ENCODE results near the gene MIPEP. TPM values are rescaled to one million over a fixed set of nuclear protein-coding genes. Genes with fewer than 3 reads are reported as not detected.

The MIPEP gene
- total and polyA plus RNA-seq, 2 donors (not counting 1 experiment from before 2014, with no cell fraction given): 90.0 to 92.5 TPM

- H3K9me3 ChIP-seq (ENCODE audit: control insufficient read depth, insufficient read depth, low read depth, low read length): no peaks in the 10 kb centered on the region
- no peak for DNase-seq (ENCODE audit: low read depth in 2 of 2)
- H3K27me3 ChIP-seq (ENCODE audit: control insufficient read depth, insufficient read depth, low read length): no peaks in the 10 kb centered on the region
Measured at GRCh38 chr13:23710366-23710765, 178.8 kb downstream of the MIPEP start.

DNA sequence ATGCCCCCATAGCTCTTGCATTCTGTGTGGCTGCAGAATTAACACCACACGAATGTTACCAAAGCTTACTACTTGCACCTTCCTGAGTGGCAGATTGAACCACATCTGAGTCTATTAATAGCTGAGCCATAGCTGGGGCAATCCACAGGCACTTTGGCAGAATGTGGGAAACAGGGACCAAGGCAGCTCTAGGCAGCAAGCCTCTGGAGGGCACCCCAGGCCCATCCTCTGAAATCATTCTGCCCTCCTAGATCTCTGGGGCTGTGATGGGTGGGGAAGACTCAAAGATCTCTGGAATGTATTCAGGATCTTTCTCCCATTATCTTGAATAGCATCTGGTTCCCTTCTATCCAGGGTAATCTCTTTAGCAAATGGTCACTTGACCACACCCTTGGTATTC lies 179.7 kb downstream of the MIPEP start:
- H3K9me3 ChIP-seq (ENCODE audit: control insufficient read depth, insufficient read depth, low read depth, low read length): no peaks in the 10 kb centered on the region
- H3K27ac ChIP-seq (ENCODE audit: insufficient read depth, low read length): no peak overlapping the region
- H3K4me2 ChIP-seq (ENCODE audit: extremely low read depth, insufficient read depth, low read length): no peak overlapping the region
- no peaks in the 10 kb centered on the region for H3K27me3 ChIP-seq (ENCODE audit: control insufficient read depth, insufficient read depth, low read length)
- no peaks in the 10 kb centered on the region for H4K20me1 ChIP-seq (ENCODE audit: control insufficient read depth, extremely low read depth, insufficient read depth, low read length)
- no peak overlapping the region for H3K4me3 ChIP-seq (replicated peaks in 1 of 4; ENCODE audit: control extremely low read depth in 1 of 4, insufficient read depth in 1 of 4, low read depth in 3 of 4, low read length in 4 of 4)
- H3K79me2 ChIP-seq (ENCODE audit: control insufficient read depth, insufficient read depth, low read length): no peaks in the 10 kb centered on the region
- no peak for TF ChIP-seq EZH2 (IDR thresholded peaks at IDR 0.05; ENCODE audit: low read length, missing control alignments)
- TF ChIP-seq, protein P1, sequence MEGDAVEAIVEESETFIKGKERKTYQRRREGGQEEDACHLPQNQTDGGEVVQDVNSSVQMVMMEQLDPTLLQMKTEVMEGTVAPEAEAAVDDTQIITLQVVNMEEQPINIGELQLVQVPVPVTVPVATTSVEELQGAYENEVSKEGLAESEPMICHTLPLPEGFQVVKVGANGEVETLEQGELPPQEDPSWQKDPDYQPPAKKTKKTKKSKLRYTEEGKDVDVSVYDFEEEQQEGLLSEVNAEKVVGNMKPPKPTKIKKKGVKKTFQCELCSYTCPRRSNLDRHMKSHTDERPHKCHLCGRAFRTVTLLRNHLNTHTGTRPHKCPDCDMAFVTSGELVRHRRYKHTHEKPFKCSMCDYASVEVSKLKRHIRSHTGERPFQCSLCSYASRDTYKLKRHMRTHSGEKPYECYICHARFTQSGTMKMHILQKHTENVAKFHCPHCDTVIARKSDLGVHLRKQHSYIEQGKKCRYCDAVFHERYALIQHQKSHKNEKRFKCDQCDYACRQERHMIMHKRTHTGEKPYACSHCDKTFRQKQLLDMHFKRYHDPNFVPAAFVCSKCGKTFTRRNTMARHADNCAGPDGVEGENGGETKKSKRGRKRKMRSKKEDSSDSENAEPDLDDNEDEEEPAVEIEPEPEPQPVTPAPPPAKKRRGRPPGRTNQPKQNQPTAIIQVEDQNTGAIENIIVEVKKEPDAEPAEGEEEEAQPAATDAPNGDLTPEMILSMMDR (conservative IDR thresholded peaks at IDR 0.05 in 1 of 2, IDR thresholded peaks at IDR 0.05 in 1 of 2; ENCODE audit: low read depth in 1 of 2, low read length in 2 of 2): peak in 1 of 2 donors; percentile 39
- no peak for DNase-seq (ENCODE audit: low read depth in 2 of 2)
- no peak overlapping the region for H3K9ac ChIP-seq (ENCODE audit: insufficient read depth, low read length)
- H3K4me1 ChIP-seq (ENCODE audit: control insufficient read depth, extremely low read depth, insufficient read depth, low read length): peaks cover 4% of the 10 kb centered on the region
- H3K36me3 ChIP-seq (ENCODE audit: control insufficient read depth, insufficient read depth, low read length): no peaks in the 10 kb centered on the region
- H2AFZ ChIP-seq (ENCODE audit: low read length): no peak overlapping the region

More at GRCh38 chr13:23710366-23710765, 178.8 kb downstream of the MIPEP start:
- H3K79me2 ChIP-seq (ENCODE audit: control insufficient read depth, insufficient read depth, low read length): no peaks in the 10 kb centered on the region
- no peak overlapping the region for H3K4me2 ChIP-seq (ENCODE audit: extremely low read depth, insufficient read depth, low read length)
- H3K4me3 ChIP-seq (replicated peaks in 1 of 4; ENCODE audit: control extremely low read depth in 1 of 4, insufficient read depth in 1 of 4, low read depth in 3 of 4, low read length in 4 of 4): no peak overlapping the region
- H3K4me1 ChIP-seq (ENCODE audit: control insufficient read depth, extremely low read depth, insufficient read depth, low read length): peaks cover 4% of the 10 kb centered on the region
- TF ChIP-seq, protein P1 (conservative IDR thresholded peaks at IDR 0.05 in 1 of 2, IDR thresholded peaks at IDR 0.05 in 1 of 2; ENCODE audit: low read depth in 1 of 2, low read length in 2 of 2): no peak
- TF ChIP-seq EZH2 (IDR thresholded peaks at IDR 0.05; ENCODE audit: low read length, missing control alignments): no peak
- H4K20me1 ChIP-seq (ENCODE audit: control insufficient read depth, extremely low read depth, insufficient read depth, low read length): no peaks in the 10 kb centered on the region
- no peak overlapping the region for H3K9ac ChIP-seq (ENCODE audit: insufficient read depth, low read length)
- H2AFZ ChIP-seq (ENCODE audit: low read length): no peak overlapping the region
- H3K27ac ChIP-seq (ENCODE audit: insufficient read depth, low read length): no peak overlapping the region
- H3K36me3 ChIP-seq (ENCODE audit: control insufficient read depth, insufficient read depth, low read length): no peaks in the 10 kb centered on the region

DNA sequence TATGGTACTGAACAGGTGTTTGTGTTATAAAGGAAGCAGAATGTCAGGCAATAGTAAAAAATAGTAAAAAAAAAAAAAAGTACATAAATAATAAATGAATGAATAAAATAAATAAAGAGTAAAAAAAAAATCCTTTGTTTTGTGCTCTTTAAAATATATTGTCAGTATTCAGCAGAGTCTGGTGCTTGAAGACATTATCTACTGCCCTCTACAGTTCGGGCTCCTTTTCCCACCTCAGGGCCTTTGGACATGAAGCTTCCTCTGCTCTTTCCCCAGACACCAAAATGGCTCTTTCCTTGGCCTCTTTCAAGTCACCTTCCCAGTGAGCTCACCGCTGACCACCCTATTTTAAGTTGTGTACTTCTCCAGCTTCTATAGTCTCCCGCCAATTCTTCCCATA lies 181.5 kb downstream of the MIPEP start:
- no peak overlapping the region for H3K4me3 ChIP-seq (replicated peaks in 1 of 4; ENCODE audit: control extremely low read depth in 1 of 4, insufficient read depth in 1 of 4, low read depth in 3 of 4, low read length in 4 of 4)
- H3K4me2 ChIP-seq (ENCODE audit: extremely low read depth, insufficient read depth, low read length): no peak overlapping the region
- peak in 1 of 2 donors; percentile 52 for DNase-seq (ENCODE audit: low read depth in 2 of 2)
- H3K36me3 ChIP-seq (ENCODE audit: control insufficient read depth, insufficient read depth, low read length): no peaks in the 10 kb centered on the region
- TF ChIP-seq EZH2 (IDR thresholded peaks at IDR 0.05; ENCODE audit: low read length, missing control alignments): no peak
- TF ChIP-seq, protein P1 (conservative IDR thresholded peaks at IDR 0.05 in 1 of 2, IDR thresholded peaks at IDR 0.05 in 1 of 2; ENCODE audit: low read depth in 1 of 2, low read length in 2 of 2): peak; percentile 38 to 44
- H3K9me3 ChIP-seq (ENCODE audit: control insufficient read depth, insufficient read depth, low read depth, low read length): no peaks in the 10 kb centered on the region
- H2AFZ ChIP-seq (ENCODE audit: low read length): no peak overlapping the region
- H3K27ac ChIP-seq (ENCODE audit: insufficient read depth, low read length): no peak overlapping the region
- H3K79me2 ChIP-seq (ENCODE audit: control insufficient read depth, insufficient read depth, low read length): no peaks in the 10 kb centered on the region
- H4K20me1 ChIP-seq (ENCODE audit: control insufficient read depth, extremely low read depth, insufficient read depth, low read length): no peaks in the 10 kb centered on the region
- no peak overlapping the region for H3K9ac ChIP-seq (ENCODE audit: insufficient read depth, low read length)
- peaks cover 6% of the 10 kb centered on the region for H3K4me1 ChIP-seq (ENCODE audit: control insufficient read depth, extremely low read depth, insufficient read depth, low read length)
- H3K27me3 ChIP-seq (ENCODE audit: control insufficient read depth, insufficient read depth, low read length): no peaks in the 10 kb centered on the region
